ENCODE data around the gene MILR1.

- TF ChIP-seq CTCF (IDR thresholded peaks at IDR 0.05; ENCODE audit: borderline replicate concordance, extremely low read depth, low read length, poor library complexity, severe bottlenecking) (no peak), EZH2 (IDR thresholded peaks at IDR 0.05; ENCODE audit: borderline replicate concordance, low read depth, low read length, severe bottlenecking) (no peak)
Measured at GRCh38 chr17:64424324-64424849, 24.5 kb upstream of the MILR1 start.
